Stimulated activated CD8-positive, alpha-beta memory T cell treated with anti-CD3 and anti-CD28 coated beads, Interleukin-12 subunit alpha, Interleukin-12 subunit beta, amount 100 ng/mL, for 4 hours (primary cell): ENCODE results near the gene FAM9C.
"Not testable (repeated sequence)": the region's sequence is repeated elsewhere in the genome, so short reads cannot be mapped to it uniquely, and the experiment has no call there.

Experiments
- DNase-seq: peaks from one replicate; pipeline ENCODE4 v3.0.0-alpha.2; 2020; ENCODE audit warnings: low read depth

The FAM9C gene

DNA sequence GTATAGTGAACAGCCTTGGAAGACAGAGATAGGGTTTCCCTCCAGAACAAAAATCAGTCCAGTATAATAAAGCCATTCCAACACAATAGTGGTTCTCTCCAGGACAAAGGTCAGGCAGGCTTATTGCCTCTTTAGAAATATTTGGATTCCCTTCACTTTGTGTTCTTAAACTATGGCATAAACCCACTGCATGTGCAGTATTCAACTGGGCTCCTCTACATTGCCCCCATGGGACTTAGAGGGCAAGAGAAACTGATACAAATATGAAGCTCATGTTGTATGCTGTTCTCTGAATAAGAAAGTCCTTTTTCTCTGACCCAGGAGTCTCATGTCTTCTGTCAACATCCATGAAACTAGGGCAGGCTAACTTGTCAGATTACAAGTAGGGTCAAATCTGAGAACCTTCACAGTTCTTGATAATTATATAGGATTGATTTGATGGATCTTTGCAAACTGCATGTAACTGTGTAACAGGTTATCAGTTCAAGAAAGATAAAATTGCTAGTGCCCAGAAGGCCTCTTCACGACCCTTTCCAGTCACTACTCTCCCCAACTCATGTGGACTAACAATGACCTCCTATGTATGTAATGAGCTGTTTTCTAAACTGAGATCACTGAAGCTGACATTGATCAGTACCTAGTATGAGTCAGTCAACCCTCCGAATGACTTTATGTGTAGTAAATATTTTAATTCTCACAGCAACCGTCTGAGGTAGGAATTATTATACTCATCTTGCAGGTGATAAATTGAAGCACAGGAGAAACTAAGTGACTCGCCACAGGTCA lies 31.9 kb upstream of the FAM9C start:
- DNase-seq, result no peak

DNA sequence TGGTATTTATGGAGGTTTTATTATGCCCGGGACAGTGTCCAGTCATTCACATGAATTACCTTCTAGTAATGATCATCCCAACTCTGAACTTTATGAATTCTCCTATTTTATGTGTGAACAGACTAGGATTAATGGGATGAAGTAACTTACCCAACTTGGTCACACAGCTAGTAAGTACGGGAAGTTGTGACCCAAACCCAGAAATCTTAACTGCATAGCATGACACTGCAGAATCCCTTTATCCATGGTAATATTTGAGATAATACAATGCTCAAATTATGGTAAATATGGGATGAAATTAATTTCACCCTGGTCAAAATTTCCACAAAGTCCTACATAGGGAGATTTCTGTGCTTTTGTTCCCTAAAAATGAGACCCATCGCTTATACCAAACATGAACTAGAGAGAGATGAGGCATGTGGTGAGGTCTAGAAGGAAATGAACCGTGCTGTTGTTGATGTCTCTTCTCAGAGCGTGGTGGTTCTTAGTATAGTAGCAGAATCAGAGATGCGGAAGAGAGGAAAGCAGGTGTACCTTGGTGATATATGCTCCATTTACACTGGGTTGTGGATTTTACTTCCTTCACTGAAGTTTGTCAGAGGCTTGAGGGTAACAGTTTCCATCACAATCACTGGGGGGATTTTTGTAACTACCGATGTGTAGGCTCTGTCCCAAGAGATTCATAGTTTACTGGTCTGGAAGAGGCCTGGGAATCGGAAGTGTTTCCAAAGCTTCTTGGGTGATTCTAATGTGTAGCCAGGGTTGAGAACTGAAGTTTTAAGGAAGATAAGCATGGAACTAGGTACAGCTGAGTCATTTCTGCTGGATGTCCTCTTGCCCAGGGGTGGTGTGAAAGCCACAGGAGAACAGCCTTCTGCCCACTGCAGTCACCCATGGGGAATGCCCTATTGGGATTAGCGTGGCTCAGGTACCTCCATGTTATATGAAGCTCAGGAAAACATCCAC lies 30.2 kb upstream of the FAM9C start:
- DNase-seq, result no peak

DNA sequence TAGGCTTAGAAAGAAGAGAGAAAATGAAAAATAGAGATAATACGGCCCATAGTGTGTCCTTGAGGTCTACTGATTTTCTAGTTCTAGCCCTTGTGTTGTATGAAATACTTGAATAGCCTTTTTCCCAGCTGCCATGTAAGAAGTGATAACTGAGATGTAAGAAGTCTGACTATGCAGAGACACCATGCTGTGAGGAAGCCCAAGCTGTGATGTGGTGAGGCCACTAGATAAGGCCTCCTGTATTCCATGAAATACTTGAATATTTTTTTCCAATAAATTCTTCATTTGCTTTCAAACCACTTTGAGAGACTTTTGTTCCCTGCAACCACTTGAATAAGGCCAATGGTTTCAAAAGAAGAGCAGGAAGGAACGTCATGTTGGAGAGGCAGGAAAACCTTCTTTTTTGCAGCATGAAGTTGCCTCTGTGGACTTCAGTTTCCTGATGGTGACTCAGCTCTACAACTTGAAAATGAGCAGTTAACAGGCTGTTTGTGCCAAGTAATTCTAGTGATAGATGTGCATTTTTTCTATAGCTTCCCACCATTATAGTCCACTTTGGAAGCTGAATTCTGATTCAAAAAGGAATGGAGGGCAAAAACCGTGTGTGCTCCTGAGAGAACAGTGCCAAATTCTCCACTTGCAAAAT lies 25.5 kb upstream of the FAM9C start:
- no peak for DNase-seq

DNA sequence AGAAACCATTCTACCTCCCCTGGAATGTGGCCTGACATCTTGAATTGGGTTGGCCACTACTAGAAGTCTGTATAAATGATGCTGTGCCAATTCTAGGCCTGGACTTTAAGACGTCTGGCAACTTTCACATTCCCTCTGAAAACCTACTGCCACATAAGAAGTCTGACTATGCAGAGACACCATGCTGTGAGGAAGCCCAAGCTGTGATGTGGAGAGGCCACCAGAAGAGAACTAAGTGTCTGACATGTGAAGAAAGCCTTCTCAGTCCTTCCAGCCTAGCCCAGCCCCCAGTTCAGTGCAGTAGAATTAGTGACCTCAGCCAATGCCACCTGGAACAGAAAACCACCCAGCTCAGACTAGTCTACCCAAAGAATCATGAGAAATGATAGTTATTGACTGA lies 24.2 kb upstream of the FAM9C start:
- no peak for DNase-seq

DNA sequence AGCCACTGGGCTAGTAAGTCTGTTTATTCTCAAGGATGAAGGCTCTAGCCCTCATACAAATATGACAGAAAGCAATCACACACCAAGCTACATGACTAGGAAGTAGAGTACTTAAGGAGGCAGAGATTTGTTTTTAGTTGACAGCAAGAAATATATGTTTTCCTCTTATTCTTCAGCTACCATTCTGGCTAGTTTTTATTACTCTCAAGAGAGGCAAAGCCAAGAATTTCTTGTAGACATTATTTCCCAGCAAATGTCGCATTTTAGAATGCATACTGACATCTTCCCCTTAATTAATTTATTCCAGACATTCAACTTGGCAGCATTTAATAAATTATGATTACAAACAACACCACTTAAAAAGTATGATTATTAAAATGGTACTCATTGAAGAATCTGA lies 23.4 kb upstream of the FAM9C start:
- no peak for DNase-seq

DNA sequence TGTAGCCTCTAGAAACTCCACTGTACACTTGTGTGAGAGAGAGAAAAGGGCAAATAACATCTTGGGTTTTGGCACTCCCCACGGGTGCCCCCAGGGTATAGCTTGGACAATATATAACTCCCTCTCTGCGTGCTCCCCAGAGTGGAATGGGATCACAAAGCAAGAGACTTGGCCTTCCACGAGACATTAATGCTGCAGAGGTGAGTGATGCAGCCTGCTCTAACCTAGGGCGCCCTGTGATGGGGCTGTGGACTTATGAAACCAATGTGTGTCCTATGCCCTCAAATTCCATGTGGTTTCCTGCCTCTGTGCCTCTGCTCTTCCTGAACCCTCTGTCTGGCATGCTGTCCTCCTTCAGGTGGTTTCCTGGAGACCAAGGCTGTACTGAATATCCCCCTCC lies 22.0 kb upstream of the FAM9C start:
- DNase-seq, result no peak

DNA sequence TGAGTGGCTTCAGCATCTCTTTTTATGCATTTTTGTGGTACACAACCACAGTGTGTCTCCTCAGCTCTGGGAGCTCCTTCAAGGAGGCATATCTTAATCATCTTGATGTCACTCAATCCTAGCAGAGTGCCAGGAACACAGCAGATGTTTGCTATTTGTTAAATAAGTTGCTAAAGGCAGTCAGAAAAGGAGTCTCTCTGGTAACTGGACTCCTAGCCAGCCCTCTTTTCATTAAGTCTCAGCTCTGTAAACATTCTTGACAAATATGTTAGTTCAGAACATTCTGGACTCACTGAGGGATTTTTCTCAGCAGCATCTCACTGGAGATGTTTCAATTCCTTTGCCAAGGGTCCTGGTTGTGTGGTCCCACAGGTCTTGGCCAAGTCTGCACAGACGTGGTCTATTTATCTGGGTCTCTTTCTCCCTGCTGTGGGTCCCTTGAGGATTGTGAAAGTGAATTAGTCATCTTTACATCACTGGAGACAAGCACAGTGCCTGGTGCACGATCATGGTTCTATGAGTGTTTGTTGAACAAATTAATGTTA lies 20.3 kb upstream of the FAM9C start:
- DNase-seq, result no peak

DNA sequence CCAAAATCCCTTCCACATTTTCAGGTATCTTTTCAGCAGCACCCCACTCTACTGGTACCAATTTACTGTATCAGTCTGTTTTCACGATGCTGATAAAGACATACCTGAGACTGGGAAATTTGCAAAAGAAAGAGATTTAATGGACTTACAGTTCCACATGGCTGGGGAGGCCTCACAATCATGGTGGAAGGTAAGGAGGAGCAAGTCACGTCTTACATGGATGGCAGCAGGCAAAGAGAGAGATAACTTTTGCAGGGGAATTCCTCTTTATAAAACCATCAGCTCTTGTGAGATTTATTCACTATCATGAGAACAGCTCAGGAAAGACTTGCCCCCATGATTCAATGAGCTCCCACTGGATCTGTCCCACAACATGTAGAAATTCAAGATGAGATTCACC lies 18.7 kb upstream of the FAM9C start:
- not testable (repeated sequence) for DNase-seq

DNA sequence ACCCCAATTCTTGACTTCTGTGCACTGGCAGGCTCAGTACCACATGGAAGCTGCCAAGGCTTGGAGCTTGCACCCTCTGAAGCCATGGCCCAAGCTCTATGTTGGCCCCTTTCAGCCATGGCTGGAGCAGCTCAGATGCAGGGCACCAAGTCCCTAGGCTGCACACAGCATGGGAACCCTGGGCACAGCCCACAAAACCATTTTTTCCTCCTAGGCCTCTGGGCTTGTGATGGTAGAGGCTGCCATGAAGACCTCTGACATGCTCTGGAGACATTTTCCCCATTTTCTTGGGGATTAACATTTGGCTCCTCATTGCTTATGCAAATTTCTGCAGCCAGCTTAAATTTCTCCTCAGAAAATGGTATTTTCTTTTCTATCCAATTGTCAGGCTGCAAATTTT lies 17.9 kb upstream of the FAM9C start:
- DNase-seq, result not testable (repeated sequence)

DNA sequence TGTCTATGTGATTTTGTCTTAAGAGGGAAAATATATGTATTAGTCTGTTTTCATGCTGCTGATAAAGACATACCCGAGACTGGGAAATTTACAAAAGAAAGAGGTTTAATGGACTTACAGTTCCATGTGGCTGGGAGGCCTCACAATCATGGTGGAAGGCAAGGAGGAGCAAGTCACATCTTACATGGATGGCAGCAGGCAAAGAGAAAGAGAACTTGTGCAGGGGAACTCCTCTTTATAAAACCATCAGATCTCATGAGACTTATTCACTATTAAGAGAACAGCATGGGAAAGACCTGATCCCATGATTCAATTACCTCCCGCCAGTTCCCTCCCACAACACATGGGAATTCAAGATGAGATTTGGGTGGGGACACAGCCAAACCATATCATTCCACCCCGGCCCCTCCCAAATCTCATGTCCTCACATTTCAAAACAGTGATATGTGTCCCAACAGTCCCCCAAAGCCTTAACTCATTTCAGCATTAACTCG lies 16.8 kb upstream of the FAM9C start:
- DNase-seq, result not testable (repeated sequence)

DNA sequence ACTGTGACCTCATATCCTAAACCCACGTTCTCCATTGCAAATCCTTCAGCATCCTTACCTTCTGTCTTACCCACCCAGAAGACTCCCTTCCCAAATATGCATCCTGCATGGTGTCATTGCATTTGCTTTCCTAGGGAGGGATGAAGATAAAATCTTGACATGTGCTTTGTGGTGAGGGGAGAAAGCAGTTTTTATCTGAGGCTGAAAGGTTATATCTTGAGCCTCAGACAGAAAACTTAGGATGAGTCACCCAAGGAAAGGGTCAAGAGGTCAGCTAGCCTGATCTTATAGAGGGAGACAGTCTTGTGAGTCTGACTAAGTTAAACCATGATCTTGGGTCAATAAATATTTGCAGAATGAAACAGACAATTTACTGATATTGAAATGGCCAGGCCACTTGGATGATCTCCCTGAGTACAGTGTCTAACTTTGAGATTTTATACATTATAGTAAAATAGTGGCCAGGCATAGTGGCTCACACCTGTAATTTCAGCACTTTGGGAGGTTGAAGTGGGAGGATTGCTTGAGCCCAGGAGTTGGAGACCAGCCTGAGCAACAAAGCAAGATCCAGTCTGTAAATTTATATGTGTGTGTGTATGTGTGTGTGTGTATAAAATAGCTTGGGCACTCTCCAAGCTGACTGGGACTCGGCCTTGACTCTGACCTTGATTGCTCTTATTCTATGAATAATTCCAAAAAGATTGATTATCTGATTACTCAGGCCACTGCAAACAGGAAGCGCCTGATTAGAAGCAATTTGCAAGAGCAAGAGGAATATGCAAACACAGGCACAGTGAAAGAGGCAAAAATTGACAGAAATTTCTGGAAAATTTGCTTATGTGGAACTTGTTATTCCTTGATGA lies 15.4 kb upstream of the FAM9C start:
- DNase-seq, result no peak

DNA sequence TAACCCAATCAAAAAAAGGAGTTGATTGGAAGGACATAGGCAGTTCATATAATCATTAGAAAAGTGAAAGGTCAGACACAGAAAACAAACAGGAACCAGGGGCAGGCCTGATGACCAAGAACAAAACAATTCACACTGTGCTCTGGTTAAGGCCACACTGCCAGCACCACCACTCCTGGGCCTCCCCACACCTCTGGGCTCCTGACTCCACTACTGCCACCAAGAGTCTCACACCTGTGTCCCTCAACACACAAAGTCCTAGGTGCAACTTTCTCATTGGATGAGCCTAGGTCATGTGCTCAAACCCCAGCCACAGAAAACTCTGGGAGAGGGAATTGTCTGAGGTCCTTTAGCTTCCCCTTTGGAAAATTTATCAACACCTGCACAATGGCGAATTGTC lies 11.1 kb upstream of the FAM9C start:
- no peak for DNase-seq

DNA sequence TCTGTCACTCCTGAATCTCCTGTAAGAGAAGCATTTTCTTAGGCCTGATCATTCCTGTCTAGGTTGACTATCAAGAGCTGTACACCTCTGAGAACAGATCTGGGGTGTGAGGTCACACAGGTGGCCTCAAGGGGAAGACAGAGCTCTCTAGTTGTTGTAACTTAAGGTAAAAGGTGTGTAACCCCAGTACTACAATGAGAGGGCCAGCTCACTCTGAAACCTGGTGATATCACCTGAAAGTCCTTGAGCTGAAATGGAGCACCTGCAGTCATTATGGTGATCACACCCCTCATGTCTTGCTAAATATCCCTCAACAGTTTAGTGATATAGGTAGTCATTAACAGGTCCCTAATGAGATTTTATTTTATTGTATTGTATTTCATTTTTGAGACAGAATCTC lies 8.8 kb upstream of the FAM9C start:
- no peak for DNase-seq

DNA sequence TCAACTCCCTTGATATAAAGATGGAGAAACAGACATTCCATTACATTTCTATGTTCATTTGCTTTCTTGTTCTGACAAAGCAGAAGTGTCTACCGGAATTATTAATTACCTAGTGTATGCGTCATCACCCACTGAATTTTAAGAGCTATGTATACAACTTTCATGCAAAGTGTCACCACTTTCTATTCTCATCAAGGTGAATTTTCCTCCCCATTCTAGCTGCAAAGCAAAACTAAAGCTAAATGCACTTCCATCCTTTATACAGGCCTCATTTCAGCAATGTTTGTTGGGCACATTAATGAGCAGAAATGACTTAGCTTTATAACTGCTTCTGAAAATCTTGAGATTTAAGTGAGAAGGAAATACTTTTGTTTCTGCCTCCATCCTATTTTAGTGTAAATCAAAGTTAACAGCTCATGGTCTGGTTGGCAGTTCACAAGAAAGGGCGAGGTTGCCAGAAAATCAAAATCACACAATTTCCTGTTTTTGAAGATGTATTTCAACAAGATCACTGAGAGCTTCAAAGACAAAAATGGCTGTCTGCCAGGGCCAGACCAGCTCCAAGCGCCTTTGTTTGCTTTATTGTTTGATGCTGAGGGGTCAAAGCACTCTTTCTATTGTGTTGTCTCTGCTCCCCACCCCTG lies 7.2 kb upstream of the FAM9C start:
- no peak for DNase-seq

DNA sequence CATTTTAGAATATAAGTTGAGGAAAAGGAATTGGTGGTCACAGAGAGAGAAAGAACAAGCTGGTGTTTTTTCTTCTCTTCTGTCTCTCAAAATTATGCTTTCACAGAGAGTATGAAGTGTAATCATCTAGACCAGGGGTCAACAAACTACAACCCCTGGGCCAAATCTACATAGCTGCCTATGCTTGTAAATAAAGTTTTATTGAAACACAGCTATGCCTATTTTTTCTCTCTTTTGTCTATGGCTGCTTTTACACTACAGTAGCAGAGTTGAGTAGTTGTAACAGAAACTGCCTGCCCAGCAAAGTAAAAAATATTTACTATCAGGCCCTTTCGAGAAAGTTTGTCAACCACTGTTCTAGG lies 6.7 kb upstream of the FAM9C start:
- no peak for DNase-seq

DNA sequence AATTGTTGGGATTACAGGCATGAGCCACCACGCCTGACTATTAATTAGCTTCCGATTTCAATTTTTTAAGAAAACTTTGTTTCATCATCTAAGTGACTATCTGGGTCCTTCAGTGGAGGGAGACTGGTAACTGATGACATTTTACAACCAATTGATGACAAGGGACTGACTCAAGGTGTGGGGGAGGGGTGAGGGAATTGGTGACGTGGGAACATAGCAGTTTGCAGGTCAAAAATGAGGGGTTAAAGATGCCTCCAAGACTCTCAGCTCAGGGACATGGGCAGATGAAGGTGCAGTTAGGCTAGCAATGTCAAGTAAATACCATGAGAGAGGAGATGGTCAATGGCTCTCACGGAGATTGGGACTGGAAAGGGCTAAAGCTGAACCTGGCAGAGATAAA lies 5.7 kb upstream of the FAM9C start:
- no peak for DNase-seq

DNA sequence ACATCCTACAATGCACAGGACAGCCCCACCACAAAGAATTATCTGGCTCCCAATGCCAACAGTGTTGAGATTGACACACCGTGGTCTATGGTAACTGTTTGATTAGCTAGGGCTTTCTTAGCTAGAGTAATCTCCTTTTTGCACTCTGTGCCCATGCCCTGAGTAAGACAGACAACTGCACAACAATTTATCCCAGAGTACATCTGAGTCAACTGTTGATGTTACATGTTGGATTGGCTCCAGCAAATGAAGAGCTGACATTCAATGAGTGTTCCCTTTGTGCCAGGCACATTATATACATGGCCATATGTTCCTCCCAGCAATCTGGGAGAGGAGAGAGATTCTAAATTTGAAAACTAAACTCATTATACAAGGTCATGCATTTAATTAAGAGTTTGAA lies 3.9 kb upstream of the FAM9C start:
- no peak for DNase-seq

DNA sequence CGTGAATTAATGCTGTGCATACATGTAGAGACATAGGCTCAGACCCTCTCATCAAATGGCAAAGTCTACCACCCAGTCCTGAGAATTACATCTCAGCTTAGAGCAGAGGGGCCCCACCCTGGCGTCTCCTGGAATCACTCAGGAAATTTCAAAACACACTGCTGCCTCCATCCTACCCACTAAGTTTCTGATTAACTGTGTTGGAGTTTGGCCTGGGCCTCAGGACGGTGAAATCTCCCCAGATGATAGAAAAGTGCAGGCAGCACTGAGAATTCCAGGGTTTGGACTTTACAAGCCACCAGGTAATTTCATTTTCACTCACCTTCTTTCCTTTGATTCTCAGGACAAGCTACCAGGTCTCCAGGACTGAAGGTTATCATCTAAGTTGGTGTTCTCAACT lies 3.3 kb upstream of the FAM9C start:
- no peak for DNase-seq

DNA sequence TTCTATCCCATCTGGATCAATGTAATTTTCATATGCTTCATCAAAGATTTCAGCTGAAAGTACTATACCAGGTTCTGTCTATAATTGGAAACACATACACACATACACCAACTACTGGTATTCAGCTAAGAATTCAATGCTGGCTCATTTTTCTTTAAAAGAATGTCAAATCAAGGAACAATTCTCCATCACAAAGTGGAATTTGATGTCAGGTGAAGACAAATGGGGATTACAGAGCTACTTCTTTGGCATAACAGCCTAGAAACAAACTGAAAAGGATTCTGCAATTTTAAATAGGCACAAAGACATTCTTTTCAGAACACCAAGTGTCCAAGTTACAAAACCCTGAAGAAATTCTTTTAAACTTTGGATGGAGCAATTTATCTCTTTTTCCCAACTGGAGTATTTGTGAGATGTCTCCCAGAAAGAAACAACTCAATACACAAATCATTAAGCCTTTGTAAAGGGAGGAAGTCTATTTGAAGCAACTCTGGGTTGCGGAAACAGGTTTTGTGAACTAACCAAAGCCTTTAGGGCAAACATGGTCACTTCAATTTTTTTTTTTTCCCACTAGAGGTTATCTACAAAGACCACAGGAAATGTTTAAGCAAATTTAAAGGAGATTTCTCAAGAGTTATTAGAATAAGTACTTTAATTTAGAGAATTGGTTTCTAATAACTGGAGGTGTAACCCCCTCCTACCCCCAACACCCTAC lies 1.9 kb upstream of the FAM9C start:
- DNase-seq, result no peak

DNA sequence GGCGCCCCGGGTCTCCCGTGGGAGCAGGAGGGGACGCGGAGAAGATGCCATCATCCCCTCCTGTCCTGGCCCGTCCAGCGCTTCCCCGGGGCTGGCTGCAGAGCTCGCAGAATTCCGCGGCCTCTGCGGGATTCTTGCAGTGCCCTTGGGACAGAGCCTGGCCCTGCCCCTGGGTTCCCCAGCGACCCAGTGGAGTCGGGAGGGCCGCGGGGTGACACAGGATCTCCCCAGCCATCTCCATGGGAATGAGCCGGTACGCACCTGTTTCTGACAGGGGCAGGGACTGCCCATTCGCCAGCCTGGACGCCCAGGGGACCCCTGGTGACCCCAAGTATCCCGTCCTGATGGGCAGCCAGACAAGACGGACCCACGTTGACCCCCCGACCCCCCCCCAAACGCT lies 482 bp downstream of the FAM9C start:
- DNase-seq, result no peak
